Transverse colon (tissue), 4 donors: ENCODE measurements around the gene NPIPA3. TPM values are rescaled to one million over a fixed set of nuclear protein-coding genes. Genes with fewer than 3 reads are reported as not detected.
"Not testable (repeated sequence)": the region's sequence is repeated elsewhere in the genome, so short reads cannot be mapped to it uniquely, and the experiment has no call there.

Experiments
- DNase-seq: peaks from one replicate; pipeline ENCODE4 v3.0.0-alpha.2; 2019
- H3K27ac ChIP-seq, 4 donors: fragments of 200-600 bp; sonication (generic); 2 replicates each; pipeline ENCODE4 v1.5.1; 2016 to 2018; ENCODE audit warnings: inconsistent platforms in 4 of 4
- H3K27me3 ChIP-seq: fragments of 200-600 bp; sonication (generic); 2 replicates; pipeline ENCODE4 v1.5.1; 2017; ENCODE audit warnings: inconsistent platforms
- H3K36me3 ChIP-seq, 4 donors: fragments of 200-600 bp; sonication (generic); 2 replicates each; pipeline ENCODE4 v1.5.1; 2017 to 2019; ENCODE audit warnings: inconsistent platforms in 4 of 4
- H3K4me1 ChIP-seq, 4 donors: fragments of 200-600 bp; sonication (generic); 2 replicates each; pipeline ENCODE4 v1.5.1; 2017 to 2020; ENCODE audit warnings: inconsistent platforms in 4 of 4
- H3K4me3 ChIP-seq, 4 donors: fragments of 200-600 bp; sonication (generic); 1 replicate in 1 of 4; 2 replicates in 3 of 4; pipeline versions ENCODE4 v1.5.1 to v1.6.1; 2017 to 2019; ENCODE audit warnings: inconsistent platforms in 4 of 4
- H3K9me3 ChIP-seq, 2 donors: fragments of 200-600 bp; sonication (generic); 2 replicates each; pipeline ENCODE4 v1.5.1; 2017 to 2019; ENCODE audit warnings: inconsistent platforms in 2 of 2
- CTCF ChIP-seq, 5 experiments: fragments of 200-600 bp in 3 of 5; fragments of 450-650 bp in 2 of 5; sonication (generic) in 3 of 5; IDR thresholded peaks; 1 replicate in 2 of 5; 2 replicates in 3 of 5; pipeline ENCODE4 v1.5.1; 2016 to 2017; ENCODE audit warnings: antibody characterized with exemption in 5 of 5, inconsistent platforms in 3 of 5, mild to moderate bottlenecking in 2 of 5, moderate library complexity in 1 of 5
- EP300 ChIP-seq: sonication (generic); formaldehyde crosslinking; IDR thresholded peaks from one replicate; pipeline ENCODE4 v1.6.1; 2017; ENCODE audit warnings: antibody characterized with exemption, low read depth
- POLR2A ChIP-seq: fragments of 450-650 bp; IDR thresholded peaks from one replicate; pipeline ENCODE4 v1.6.1; 2016; ENCODE audit warnings: antibody characterized with exemption, mild to moderate bottlenecking, moderate library complexity
- POLR2AphosphoS5 ChIP-seq, 3 donors: sonication (generic); formaldehyde crosslinking; IDR thresholded peaks; one replicate each; pipeline ENCODE4 v1.6.1; 2016; ENCODE audit warnings: antibody characterized with exemption in 3 of 3
- WGBS, 2 donors: methylation state at CpG; one replicate each; pipeline ENCODE4 v1.1.5; 2018; ENCODE audit warnings: low coverage in 1 of 2; 5-methylcytosine and 5-hydroxymethylcytosine counted together
- in situ Hi-C, 4 donors: fragments of 200-750 bp; cut with MboI; loops; one replicate each; pipeline versions ENCODE4 v1.15.0 to v1.15.1; 2017; ENCODE audit warnings: low sequenced_read_pairs in 3 of 4, low pct_ligation_motif_present in 1 of 4, low pct_unique_long_range_greater_than_20kb in 1 of 4
- intact Hi-C: fragments of 100-400 bp; cut with DNase I; formaldehyde crosslinking; loops from one replicate; pipeline ENCODE4 v1.15.1; 2023; ENCODE audit warnings: low total_unique reads
- total RNA-seq, 4 donors: library from RNA; depleted of rRNA; stranded (reverse); fragments of >200 nt; gene quantifications; one replicate each; pipeline ENCODE4 v1.1.0, GENCODE V29; 2016

The NPIPA3 gene
- total RNA-seq, 4 donors from 2014 or later: 0.95 to 1.6 TPM; not detected in 2

GRCh38 chr16:14678748-14679497 lies 24.3 kb upstream of the NPIPA3 start:
- H3K27me3 ChIP-seq: no peaks in the 10 kb centered on the region
- no peak for TF ChIP-seq POLR2A
- TF ChIP-seq POLR2AphosphoS5 (IDR thresholded peaks at IDR 0.05): no peak
- TF ChIP-seq EP300: no peak
- no peak for TF ChIP-seq CTCF (IDR thresholded peaks at IDR 0.05)
- no peaks in the 10 kb centered on the region for H3K9me3 ChIP-seq
- no peaks in the 10 kb centered on the region for H3K4me1 ChIP-seq
- intact Hi-C loops (no loop called here), in situ Hi-C loops (no loop called here)
- no peaks in the 10 kb centered on the region for H3K36me3 ChIP-seq
- WGBS, 2 donors: 75 to 85% methylated on average over 8 to 11 of the region's 11 CpGs
- no peak overlapping the region for H3K27ac ChIP-seq
- no peak overlapping the region for H3K4me3 ChIP-seq
- DNase-seq: no peak

- H3K27me3 ChIP-seq, DNase-seq, H3K4me3 ChIP-seq, H3K27ac ChIP-seq, intact Hi-C loops, in situ Hi-C loops, H3K4me1 ChIP-seq, H3K9me3 ChIP-seq, H3K36me3 ChIP-seq: not testable (repeated sequence)
- WGBS, 2 donors: 87% methylated on average over 7 of the region's 7 CpGs; no CpG with 5 or more reads in 1 of the 2 donors
Measured at GRCh38 chr16:14680396-14680795, 22.8 kb upstream of the NPIPA3 start.

- 90 to 100% methylated on average over 1 to 4 of the region's 4 CpGs for WGBS, 2 donors
- intact Hi-C loops (no loop called here), in situ Hi-C loops (no loop called here)
- Histone ChIP-seq H3K9me3 (no peaks in the 10 kb centered on the region), H3K36me3 (no peaks in the 10 kb centered on the region), H3K4me3 (no peak overlapping the region), H3K27ac (no peak overlapping the region), H3K27me3 (no peaks in the 10 kb centered on the region), H3K4me1 (no peaks in the 10 kb centered on the region)
- TF ChIP-seq CTCF (IDR thresholded peaks at IDR 0.05): no peak
- TF ChIP-seq POLR2AphosphoS5 (IDR thresholded peaks at IDR 0.05): no peak
- no peak for TF ChIP-seq EP300
- TF ChIP-seq POLR2A: no peak
- no peak for DNase-seq
Measured at GRCh38 chr16:14681115-14681514, 22.1 kb upstream of the NPIPA3 start.

GRCh38 chr16:14682121-14682520 lies 21.1 kb upstream of the NPIPA3 start:
- in situ Hi-C loops: no loop called here
- WGBS, 2 donors: 92 to 95% methylated on average over 7 to 8 of the region's 8 CpGs
- no peaks in the 10 kb centered on the region for H3K4me1 ChIP-seq

GRCh38 chr16:14685870-14686793 lies 17.1 kb upstream of the NPIPA3 start:
- H3K27me3 ChIP-seq, DNase-seq, H3K27ac ChIP-seq, in situ Hi-C loops, H3K36me3 ChIP-seq, H3K4me3 ChIP-seq, H3K9me3 ChIP-seq, intact Hi-C loops, H3K4me1 ChIP-seq: not testable (repeated sequence)
- 83 to 86% methylated on average over 6 to 15 of the region's 15 CpGs for WGBS, 2 donors

More at GRCh38 chr16:14682121-14682520, 21.1 kb upstream of the NPIPA3 start:
- Histone ChIP-seq H3K9me3 (no peaks in the 10 kb centered on the region), H3K4me3 (no peak overlapping the region), H3K27me3 (no peaks in the 10 kb centered on the region), H3K36me3 (no peaks in the 10 kb centered on the region), H3K27ac (no peak overlapping the region)
- DNase-seq: no peak
- TF ChIP-seq EP300 (no peak), POLR2A (no peak), POLR2AphosphoS5 (IDR thresholded peaks at IDR 0.05) (no peak), CTCF (IDR thresholded peaks at IDR 0.05) (no peak)
- intact Hi-C loops: no loop called here

- in situ Hi-C loops, intact Hi-C loops, DNase-seq, H3K4me3 ChIP-seq, H3K4me1 ChIP-seq, H3K27me3 ChIP-seq, H3K9me3 ChIP-seq, H3K36me3 ChIP-seq, H3K27ac ChIP-seq: not testable (repeated sequence)
- WGBS, 2 donors: no CpG with 5 or more reads among the region's 28 CpGs
Measured at GRCh38 chr16:14694129-14694528, 9.1 kb upstream of the NPIPA3 start, which contains the start of gene PLA2G10. Gene PLA2G10 (minus strand): TSS chr16:14694308. CDS start chr16:14694229, 79 bp downstream.

- H3K4me1 ChIP-seq, DNase-seq, H3K27ac ChIP-seq, intact Hi-C loops, H3K9me3 ChIP-seq, H3K27me3 ChIP-seq, in situ Hi-C loops, H3K36me3 ChIP-seq, H3K4me3 ChIP-seq: not testable (repeated sequence)
- no CpG with 5 or more reads among the region's 7 CpGs for WGBS, 2 donors
Measured at GRCh38 chr16:14701859-14702258, 1.4 kb upstream of the NPIPA3 start.
